ENCODE data around the gene ROR2.
"Not testable (repeated sequence)": the region's sequence is repeated elsewhere in the genome, so short reads cannot be mapped to it uniquely, and the experiment has no call there.

Gene ROR2

GRCh38 chr9:91927922-91928510 is 22.0 kb downstream of the ROR2 start:
- no peak for DNase-seq

- no peak for DNase-seq
These were observed 25.9 kb downstream of the ROR2 start for GRCh38 chr9:91924090-91924489.

GRCh38 chr9:91923145-91923544 is 26.9 kb downstream of the ROR2 start:
- DNase-seq: no peak

GRCh38 chr9:91921371-91921770 is 28.7 kb downstream of the ROR2 start:
- no peak for DNase-seq

- DNase-seq: no peak
These were observed 29.2 kb downstream of the ROR2 start for GRCh38 chr9:91920630-91921350.

GRCh38 chr9:91919621-91920020 is 30.4 kb downstream of the ROR2 start:
- DNase-seq: no peak

GRCh38 chr9:91917436-91917835 is 32.6 kb downstream of the ROR2 start:
- DNase-seq: no peak

- no peak for DNase-seq
These were observed 34.3 kb downstream of the ROR2 start for GRCh38 chr9:91915524-91916263.

GRCh38 chr9:91914937-91915336 is 35.1 kb downstream of the ROR2 start:
- no peak for DNase-seq

- DNase-seq: no peak
These were observed 35.6 kb downstream of the ROR2 start for GRCh38 chr9:91914404-91914803.

- no peak for DNase-seq
These were observed 36.0 kb downstream of the ROR2 start for GRCh38 chr9:91913986-91914385.

- DNase-seq: no peak
These were observed 36.9 kb downstream of the ROR2 start for GRCh38 chr9:91913096-91913495.

GRCh38 chr9:91911657-91912056 is 38.4 kb downstream of the ROR2 start:
- no peak for DNase-seq

GRCh38 chr9:91909256-91909655 is 40.8 kb downstream of the ROR2 start:
- not testable (repeated sequence) for DNase-seq

GRCh38 chr9:91908746-91909145 is 41.3 kb downstream of the ROR2 start:
- DNase-seq: no peak

GRCh38 chr9:91908293-91908623 is 41.8 kb downstream of the ROR2 start:
- no peak for DNase-seq

GRCh38 chr9:91907484-91908292 is 42.3 kb downstream of the ROR2 start:
- no peak for DNase-seq

GRCh38 chr9:91905991-91906469 is 44.0 kb downstream of the ROR2 start:
- no peak for DNase-seq

GRCh38 chr9:91905237-91905650 is 44.8 kb downstream of the ROR2 start:
- no peak for DNase-seq

- DNase-seq: peak; percentile 42
These were observed 45.3 kb downstream of the ROR2 start for GRCh38 chr9:91904588-91905236.

GRCh38 chr9:91903126-91903911 is 46.7 kb downstream of the ROR2 start:
- peak; percentile 41 for DNase-seq

Measured in right kidney (tissue), 1 donor.